ENCODE data around the gene VARS1. TPM values are rescaled to one million over a fixed set of nuclear protein-coding genes. Genes with fewer than 3 reads are reported as not detected.

VARS1 gene
- total and polyA plus RNA-seq, 2 of the 8 experiments (the other 6 are each of a cell fraction or from before 2014, with no cell fraction given), result 53.5 to 162 TPM

DNA sequence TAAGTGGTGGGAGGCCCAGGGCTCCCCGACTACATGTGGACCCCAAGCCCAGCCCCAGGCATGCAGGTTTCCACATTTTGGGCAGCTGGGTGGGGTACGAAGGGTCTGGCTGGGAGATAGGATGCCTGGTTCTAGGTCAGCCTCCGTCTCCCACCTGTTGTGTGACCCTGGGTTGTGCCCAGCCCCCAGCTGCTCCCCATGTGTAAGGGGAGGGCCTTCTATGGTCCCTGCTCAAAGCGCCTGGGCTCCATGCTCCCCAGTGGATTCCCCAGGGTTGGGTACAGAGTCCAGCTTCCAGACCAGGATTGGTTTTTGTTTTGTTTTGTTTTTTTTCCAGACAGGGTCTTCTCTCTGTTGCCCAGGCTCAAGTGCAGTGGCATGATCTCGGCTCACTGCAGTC, 17.4 kb downstream of the VARS1 start:
- Histone ChIP-seq H4K5ac (ENCODE audit: insufficient read length, low read depth, low read length) (no peak overlapping the region), H3K27me3 (replicated peaks in 1 of 4; ENCODE audit: control insufficient read depth in 3 of 4, extremely low read depth in 1 of 4, insufficient read depth in 3 of 4, low read length in 3 of 4) (no peaks in the 10 kb centered on the region; a peak in 1 of 7 replicates), H2AK5ac (ENCODE audit: low read depth, low read length) (no peak overlapping the region), H3K4me1 (replicated peaks in 1 of 4; ENCODE audit: control insufficient read depth in 3 of 4, insufficient read depth in 4 of 4, low read length in 3 of 4) (peaks cover 0 to 7% (median 3%) of the 10 kb centered on the region in 4 experiments; a peak in 3 of 7 replicates), H3K23ac (ENCODE audit: insufficient read length) (no peak overlapping the region), H3K9ac (replicated peaks in 1 of 4; ENCODE audit: extremely low read depth in 1 of 4, low read depth in 3 of 4, low read length in 3 of 4) (no peak overlapping the region), H3K4me3 (ENCODE audit: extremely low read depth in 1 of 4, insufficient read depth in 2 of 4, low read depth in 3 of 4, low read length in 4 of 4) (no peak overlapping the region), H4K20me1 (replicated peaks in 1 of 2; ENCODE audit: control insufficient read depth in 1 of 2, insufficient read depth in 2 of 2, low read length in 2 of 2) (no peaks in the 10 kb centered on the region), H3K36me3 (ENCODE audit: control insufficient read depth in 2 of 4, insufficient read depth in 4 of 4, low read length in 3 of 4) (peaks cover 18 to 50% (median 39%) of the 10 kb centered on the region in 4 experiments), H3K23me2 (ENCODE audit: low read depth, low read length) (0 out of 2 replicates have a peak, but pooled peaks cover 1% of the 10 kb centered on the region), H2BK120ac (replicated peaks; ENCODE audit: low read depth, low read length) (no peak overlapping the region), H2BK12ac (ENCODE audit: low read depth, low read length) (no peak overlapping the region), H2BK15ac (ENCODE audit: low read length) (no peak overlapping the region), H4K91ac (replicated peaks; ENCODE audit: insufficient read length, low read length) (no peak overlapping the region), H3K56ac (replicated peaks; ENCODE audit: insufficient read length, low read depth, low read length) (no peak overlapping the region), H3K79me2 (ENCODE audit: control insufficient read depth in 1 of 2, insufficient read depth in 2 of 2, low read length in 2 of 2) (no peaks in the 10 kb centered on the region), H3K18ac (ENCODE audit: extremely low read depth, low read length) (no peak overlapping the region), H3K79me1 (ENCODE audit: low read depth, low read length) (no peaks in the 10 kb centered on the region), H3K4me2 (ENCODE audit: insufficient read depth in 1 of 2, low read depth in 2 of 2, low read length in 2 of 2) (no peak overlapping the region), H4K8ac (ENCODE audit: extremely low read depth, insufficient read depth, low read length) (no peak overlapping the region; the same call in 1 of the 2 replicates), H3K27ac (ENCODE audit: low read depth, low read length) (no peak overlapping the region), H2BK20ac (ENCODE audit: low read length) (no peak overlapping the region), H3K4ac (replicated peaks; ENCODE audit: insufficient read length, low read depth, low read length) (no peak overlapping the region), H2AFZ (ENCODE audit: low read length) (no peak overlapping the region), H3K9me3 (ENCODE audit: insufficient read depth in 2 of 2, low read depth in 1 of 2, low read length in 1 of 2) (no peaks in the 10 kb centered on the region), H3K14ac (ENCODE audit: insufficient read length) (no peak overlapping the region), H2BK5ac (ENCODE audit: low read depth, low read length) (no peak overlapping the region)
- POLR2A ChIA-PET (ENCODE audit: partially characterized antibody), result interaction anchor here (0.9 to 10.7 kb wide), 11 partner anchors 9 to 1206 kb away, joined by 3 to 85 read pairs (median 5); partner anchors contain the start of genes DDAH2, LSM2, MSH5 and VARS1
- CTCF ChIA-PET (ENCODE audit: partially characterized antibody), result interaction anchor here (0.8 to 15.6 kb wide), 6 partner anchors 4 to 113 kb away, joined by 3 to 228 read pairs (median 5); partner anchors contain the start of genes LSM2, VARS1 and VWA7
- FAIRE-seq (no peak), DNase-seq (ENCODE audit: low read depth in 1 of 2, low spot score in 2 of 2) (no peak)
- 93% methylated on average over 5 of the region's 5 CpGs; no CpG with 5 or more reads in 1 of the 2 experiments for WGBS, 2 experiments (ENCODE audit: extremely low coverage in 1 of 2, insufficient coverage in 1 of 2, insufficient read length in 1 of 2, insufficient replicate concordance in 2 of 2, low coverage in 1 of 2, low lambda C conversion rate in 2 of 2, missing lambda C conversion rate in 1 of 2)
- TF ChIP-seq POU5F1 (IDR thresholded peaks at IDR 0.05; ENCODE audit: low read depth, low read length) (no peak), TCF12 (IDR thresholded peaks at IDR 0.05; ENCODE audit: low read depth, low read length) (no peak), CHD2 (IDR thresholded peaks at IDR 0.05; ENCODE audit: low read length) (no peak), JUND (IDR thresholded peaks at IDR 0.05; ENCODE audit: low read length) (no peak), ATF3 (IDR thresholded peaks at IDR 0.05; ENCODE audit: insufficient read depth, low read depth, low read length) (no peak), MAFK (IDR thresholded peaks at IDR 0.05; ENCODE audit: low read depth, low read length) (no peak), YY1 (IDR thresholded peaks at IDR 0.05; ENCODE audit: low read depth, low read length) (no peak), SIRT6 (IDR thresholded peaks at IDR 0.05; ENCODE audit: low read length) (no peak), ASH2L (IDR thresholded peaks at IDR 0.05; ENCODE audit: low read length) (no peak), CBX8 (IDR thresholded peaks at IDR 0.05; ENCODE audit: borderline replicate concordance, low read depth, low read length) (no peak), BRCA1 (IDR thresholded peaks at IDR 0.05; ENCODE audit: low read depth, low read length) (no peak), CEBPB (IDR thresholded peaks at IDR 0.05; ENCODE audit: low read depth, low read length) (no peak), SUZ12 (IDR thresholded peaks at IDR 0.05; ENCODE audit: low read length) (no peak)
- TF ChIP-seq, protein P1, sequence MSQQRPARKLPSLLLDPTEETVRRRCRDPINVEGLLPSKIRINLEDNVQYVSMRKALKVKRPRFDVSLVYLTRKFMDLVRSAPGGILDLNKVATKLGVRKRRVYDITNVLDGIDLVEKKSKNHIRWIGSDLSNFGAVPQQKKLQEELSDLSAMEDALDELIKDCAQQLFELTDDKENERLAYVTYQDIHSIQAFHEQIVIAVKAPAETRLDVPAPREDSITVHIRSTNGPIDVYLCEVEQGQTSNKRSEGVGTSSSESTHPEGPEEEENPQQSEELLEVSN (IDR thresholded peaks at IDR 0.05), result no peak
